Islet precursor cell (in vitro differentiated cells): ENCODE measurements around the gene MSL3.

Source experiments
- DNase-seq: peaks from one replicate; pipeline ENCODE4 v3.0.0-alpha.2; 2018

The MSL3 gene

GRCh38 chrX:11759461-11760311 is 1.6 kb downstream of the MSL3 start:
- peak; percentile 91 for DNase-seq

- no peak for DNase-seq
Observed at GRCh38 chrX:11760958-11761357, 2.9 kb downstream of the MSL3 start.

GRCh38 chrX:11764602-11765067 is 6.6 kb downstream of the MSL3 start:
- DNase-seq = no peak

- no peak for DNase-seq
Observed at GRCh38 chrX:11765449-11765848, 7.4 kb downstream of the MSL3 start.

GRCh38 chrX:11766487-11766886 is 8.4 kb downstream of the MSL3 start:
- DNase-seq = no peak

- no peak for DNase-seq
Observed at GRCh38 chrX:11768039-11768438, 10.0 kb downstream of the MSL3 start.

- DNase-seq = no peak
Observed at GRCh38 chrX:11770320-11770719, 12.3 kb downstream of the MSL3 start.

- DNase-seq = no peak
Observed at GRCh38 chrX:11778230-11778629, 20.2 kb downstream of the MSL3 start.

- DNase-seq = no peak
Observed at GRCh38 chrX:11781133-11781532, 23.1 kb downstream of the MSL3 start.

- DNase-seq = no peak
Observed at GRCh38 chrX:11781734-11782370, 23.8 kb downstream of the MSL3 start.

GRCh38 chrX:11784543-11784942 is 26.5 kb downstream of the MSL3 start:
- DNase-seq = no peak

GRCh38 chrX:11786862-11787261 is 28.8 kb downstream of the MSL3 start:
- no peak for DNase-seq

- peak; percentile 89 for DNase-seq
Observed at GRCh38 chrX:11787564-11787963, 29.5 kb downstream of the MSL3 start.

GRCh38 chrX:11789809-11790208 is 31.8 kb downstream of the MSL3 start:
- DNase-seq = no peak

GRCh38 chrX:11791090-11791489 is 33.1 kb downstream of the MSL3 start:
- DNase-seq = no peak

- no peak for DNase-seq
Observed at GRCh38 chrX:11791537-11791936, 33.5 kb downstream of the MSL3 start.

GRCh38 chrX:11792461-11793421 is 34.7 kb downstream of the MSL3 start:
- DNase-seq = no peak

- DNase-seq = no peak
Observed at GRCh38 chrX:11793734-11794133, 35.7 kb downstream of the MSL3 start.

GRCh38 chrX:11813341-11813740 is 55.3 kb downstream of the MSL3 start:
- no peak for DNase-seq
